ENCODE data around the gene EFNA2.
"Not testable (repeated sequence)": the region's sequence is repeated elsewhere in the genome, so short reads cannot be mapped to it uniquely, and the experiment has no call there.

EFNA2 gene

DNA sequence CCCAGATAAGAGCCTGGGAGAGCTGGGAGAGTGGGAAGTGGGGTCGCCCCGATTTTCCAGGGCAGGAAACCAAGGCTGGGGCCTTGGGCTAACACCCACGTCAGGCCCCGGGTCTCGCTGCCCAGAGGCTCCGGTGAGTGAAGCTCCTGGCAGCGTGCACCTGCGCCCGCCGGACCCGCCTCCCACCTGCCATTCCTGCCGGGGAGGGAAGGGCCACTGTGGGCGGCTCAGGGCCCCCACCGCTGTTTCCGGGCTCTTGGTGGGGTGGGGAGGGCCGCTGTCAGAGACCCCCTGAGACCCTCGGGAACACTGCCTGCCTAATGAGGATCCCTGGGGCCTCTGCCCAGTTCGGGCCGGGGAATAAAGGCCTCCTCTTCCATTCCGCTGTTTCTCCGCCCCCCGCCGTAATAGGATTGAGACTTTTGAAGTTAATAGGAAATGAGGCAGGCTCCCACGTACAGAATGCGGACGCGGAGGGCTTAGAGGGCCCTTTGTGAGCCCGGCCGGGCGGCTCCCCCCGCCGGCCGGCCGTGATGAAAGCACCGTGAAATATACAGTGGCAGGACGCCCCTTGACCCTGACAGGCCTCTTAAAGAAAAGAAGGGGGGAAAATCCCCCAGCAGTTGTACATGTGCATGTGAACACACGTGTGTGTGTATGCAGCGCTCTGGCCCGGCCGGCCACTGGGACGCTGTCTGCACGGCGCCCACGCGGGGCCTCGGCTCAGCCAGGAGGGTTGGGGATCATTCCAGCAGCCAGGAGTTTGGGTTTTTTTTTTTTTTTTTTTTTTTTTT is 33.2 kb downstream of the EFNA2 start:
- no peak for DNase-seq (ENCODE audit: low spot score)

- not testable (repeated sequence) for DNase-seq (ENCODE audit: low spot score)
Observed at GRCh38 chr19:1320282-1320650, 34.6 kb downstream of the EFNA2 start.

- no peak for DNase-seq (ENCODE audit: low spot score)
Observed at GRCh38 chr19:1321539-1321938, 35.9 kb downstream of the EFNA2 start.

GRCh38 chr19:1322198-1322981 is 36.7 kb downstream of the EFNA2 start:
- no peak for DNase-seq (ENCODE audit: low spot score)

GRCh38 chr19:1324249-1324805 is 38.7 kb downstream of the EFNA2 start:
- no peak for DNase-seq (ENCODE audit: low spot score)

DNA sequence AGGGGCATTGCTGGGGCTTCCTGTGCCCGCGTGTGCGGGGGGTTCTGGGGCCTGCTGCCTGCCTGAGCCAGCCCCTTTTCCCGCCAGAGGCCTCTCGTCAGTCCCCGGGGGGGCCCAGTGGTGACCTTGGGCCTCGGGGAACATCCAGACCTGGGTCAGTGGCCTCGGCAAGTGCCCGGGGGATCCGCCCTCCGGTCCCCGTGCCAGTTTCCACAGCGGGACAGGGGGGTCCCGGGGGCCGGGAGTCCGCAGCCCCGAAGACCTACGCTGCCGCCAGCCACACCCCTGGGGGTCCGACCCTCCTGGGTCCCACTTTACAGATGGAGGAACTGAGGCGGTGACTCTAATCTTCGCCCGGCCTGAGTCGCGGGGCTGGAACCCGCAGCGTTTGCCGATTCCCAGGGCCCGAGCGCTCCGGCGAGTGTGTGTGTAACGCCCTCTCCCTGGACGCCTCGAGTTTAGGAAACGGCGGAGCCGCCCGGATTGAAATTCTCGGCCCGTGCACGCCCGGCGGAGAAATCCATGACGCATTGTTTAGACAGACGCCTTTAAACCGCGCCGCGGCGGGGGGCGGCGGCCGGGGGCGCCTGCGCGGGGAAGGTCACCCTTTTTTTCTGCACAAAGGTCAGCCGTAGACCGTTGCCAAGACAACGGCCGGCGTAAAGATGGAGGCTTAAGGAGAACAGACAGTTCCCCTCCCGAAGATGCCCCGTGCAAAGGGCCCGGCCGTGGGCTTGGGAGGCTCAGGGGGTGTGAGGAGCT is 39.3 kb downstream of the EFNA2 start:
- DNase-seq (ENCODE audit: low spot score): no peak

- DNase-seq (ENCODE audit: low spot score): no peak
Observed at GRCh38 chr19:1325568-1326294, 40.1 kb downstream of the EFNA2 start.

DNA sequence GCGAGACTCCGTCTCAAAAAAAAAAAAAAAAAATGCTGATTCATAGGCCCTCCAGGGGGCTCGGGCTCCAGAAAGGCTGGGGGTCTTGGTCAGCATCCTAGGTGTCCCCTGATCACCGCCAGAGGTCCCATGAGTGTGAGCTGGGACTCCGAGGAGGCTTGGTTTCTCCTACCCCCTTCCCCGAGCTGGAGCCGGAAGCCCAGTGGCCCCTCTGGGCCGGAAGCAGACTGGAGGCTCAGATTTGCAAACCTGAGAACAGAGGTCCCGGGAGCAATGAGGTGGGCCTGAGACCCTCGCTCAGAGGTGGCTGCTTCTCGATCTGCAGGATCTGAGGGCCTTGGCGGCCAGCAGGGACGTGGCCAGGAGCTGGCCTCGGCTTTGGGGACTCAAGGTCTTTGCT is 41.5 kb downstream of the EFNA2 start:
- DNase-seq (ENCODE audit: low spot score): no peak

GRCh38 chr19:1332208-1332607 is 46.5 kb downstream of the EFNA2 start:
- DNase-seq (ENCODE audit: low spot score): not testable (repeated sequence)

GRCh38 chr19:1336079-1336684 is 50.5 kb downstream of the EFNA2 start:
- DNase-seq (ENCODE audit: low spot score): no peak

GRCh38 chr19:1340681-1341469 is 55.2 kb downstream of the EFNA2 start:
- no peak for DNase-seq (ENCODE audit: low spot score)

GRCh38 chr19:1343041-1343440 is 57.4 kb downstream of the EFNA2 start:
- DNase-seq (ENCODE audit: low spot score): no peak

- DNase-seq (ENCODE audit: low spot score): no peak
Observed at GRCh38 chr19:1349211-1349610, 63.5 kb downstream of the EFNA2 start.

GRCh38 chr19:1350867-1351266 is 65.2 kb downstream of the EFNA2 start:
- DNase-seq (ENCODE audit: low spot score): no peak

Measured in hematopoietic multipotent progenitor cell treated with erythropoietin and hydrocortisone succinate and interleukin-3 and kit ligand, for 17 days (in vitro differentiated cells).